GM15510 (cell line): ENCODE data around the gene CYP2W1.

Source experiments
- POLR2A ChIP-seq: IDR thresholded peaks from 3 replicates; pipeline ENCODE4 v1.6.1; 2011; ENCODE audit warnings: borderline replicate concordance; ENCODE audit not compliant: insufficient read length; ENCODE audit errors: extremely low read depth

Gene CYP2W1

DNA sequence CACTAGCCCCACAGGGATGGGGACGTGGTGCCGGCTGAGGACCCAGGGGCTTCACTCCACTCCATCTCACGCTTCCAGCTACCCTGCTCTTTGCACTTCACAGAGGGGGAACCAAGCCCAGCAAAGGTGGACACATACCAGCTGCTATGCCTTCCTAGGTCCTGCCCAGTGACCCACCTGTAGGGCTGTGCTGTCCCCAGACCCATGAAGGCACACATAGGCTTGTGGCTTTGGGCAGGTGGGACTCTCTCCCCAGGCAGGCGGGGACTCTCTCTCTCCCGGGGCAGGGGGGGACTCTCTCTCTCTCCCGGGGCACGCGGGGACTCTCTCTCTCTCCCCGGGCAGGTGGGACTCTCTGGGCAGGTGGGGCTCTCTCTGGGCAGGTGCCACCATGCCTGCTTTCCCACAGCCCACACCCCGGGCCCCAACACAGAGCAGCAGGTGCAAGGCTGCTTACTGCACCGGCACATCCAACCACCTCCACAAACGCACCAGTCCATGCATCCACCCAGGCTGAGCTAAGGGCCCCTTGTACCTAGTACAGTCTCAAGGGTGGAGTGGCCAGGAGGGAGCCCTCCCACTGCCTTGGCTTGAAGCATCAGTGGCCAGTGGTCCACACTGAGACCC lies 47.6 kb downstream of the CYP2W1 start:
- no peak for TF ChIP-seq POLR2A

DNA sequence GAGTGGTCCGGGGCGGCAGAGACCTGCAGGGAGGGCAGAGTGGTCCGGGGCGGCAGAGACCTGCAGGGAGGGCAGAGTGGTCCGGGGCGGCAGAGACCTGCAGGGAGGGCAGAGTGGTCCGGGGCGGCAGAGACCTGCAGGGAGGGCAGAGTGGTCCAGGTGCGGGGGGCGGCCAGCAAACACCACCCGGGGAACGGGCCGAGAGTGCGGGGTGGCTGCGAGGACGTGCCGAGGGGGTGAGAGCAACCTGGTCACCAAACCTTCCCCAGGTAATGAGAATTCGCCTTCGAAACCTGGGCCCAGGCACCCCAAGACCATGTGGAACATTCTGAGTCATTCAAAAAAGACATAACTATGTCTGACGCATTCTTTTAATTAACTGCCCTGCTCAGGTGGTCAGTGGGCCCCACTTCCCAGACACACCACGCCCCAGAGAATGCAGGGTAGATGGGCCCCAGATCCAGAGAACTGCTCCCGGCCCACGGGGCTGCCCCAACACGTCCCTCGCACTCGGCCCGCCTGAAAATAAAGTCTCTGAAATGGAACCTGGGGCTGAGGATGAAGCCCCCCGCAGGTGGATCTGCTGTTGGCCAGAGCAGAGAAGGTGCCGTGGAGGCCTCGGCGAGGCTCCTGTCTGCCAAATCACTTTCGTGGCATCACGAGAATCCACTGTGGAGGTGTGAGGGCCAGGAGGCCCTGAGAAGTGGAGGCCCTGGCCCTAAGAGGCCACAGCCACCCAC lies 48.9 kb downstream of the CYP2W1 start:
- no peak for TF ChIP-seq POLR2A

DNA sequence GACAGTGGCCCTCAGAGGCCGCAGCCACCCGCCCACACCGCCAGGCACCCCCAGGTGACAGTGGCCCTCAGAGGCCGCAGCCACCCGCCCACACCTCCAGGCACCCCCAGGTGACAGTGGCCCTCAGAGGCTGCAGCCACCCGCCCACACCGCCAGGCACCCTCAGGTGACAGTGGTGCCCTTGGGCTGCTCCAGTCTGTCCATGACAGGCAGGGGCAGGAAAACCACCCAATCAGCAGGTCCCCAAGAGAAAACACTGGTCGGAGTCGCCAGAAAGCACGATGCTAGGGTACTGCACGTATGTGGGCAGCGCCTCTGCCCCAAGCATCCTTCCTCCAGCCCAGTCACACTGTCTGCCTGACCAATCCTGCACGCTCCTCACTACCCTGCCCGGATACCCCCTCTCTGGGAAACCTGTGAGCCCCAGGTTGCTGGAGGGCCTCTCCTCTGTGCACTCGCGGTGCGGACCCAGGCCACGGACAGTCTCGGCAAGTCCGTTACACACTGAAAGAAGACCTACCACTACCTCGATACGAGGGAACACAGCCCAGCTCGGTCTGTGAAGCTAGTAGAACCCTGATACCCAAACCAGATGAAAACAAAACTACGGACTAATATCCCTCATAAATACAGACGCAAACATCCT lies 49.7 kb downstream of the CYP2W1 start:
- TF ChIP-seq POLR2A: no peak

DNA sequence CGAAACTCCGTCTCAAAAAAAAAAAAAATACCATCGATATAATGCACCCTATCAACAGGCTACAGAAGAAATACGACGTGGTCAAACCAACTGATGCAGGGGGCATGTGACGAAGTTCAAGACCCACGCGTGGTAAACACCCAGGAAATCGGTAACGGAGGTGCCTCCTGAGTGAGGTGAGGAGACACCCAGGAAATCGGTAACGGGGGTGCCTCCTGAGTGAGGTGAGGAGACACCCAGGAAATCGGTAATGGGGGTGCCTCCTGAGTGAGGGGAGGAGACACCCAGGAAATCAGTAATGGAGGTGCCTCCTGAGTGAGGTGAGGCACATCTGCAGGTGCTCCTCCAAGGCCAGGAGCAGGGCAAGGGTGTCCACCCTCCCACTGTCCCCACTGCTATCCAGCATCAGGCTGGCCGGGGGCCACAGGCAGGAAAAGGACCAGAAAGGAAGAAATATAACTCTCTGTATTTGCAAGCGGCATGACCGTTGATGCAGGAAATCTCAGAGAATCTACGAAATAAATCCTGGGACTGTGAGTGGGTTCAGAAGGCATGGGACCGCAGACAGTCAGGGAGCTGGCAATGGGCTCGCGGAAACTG lies 50.7 kb downstream of the CYP2W1 start:
- no peak for TF ChIP-seq POLR2A
